Measurements from ENCODE around the gene NDRG2. TPM values are rescaled to one million over a fixed set of nuclear protein-coding genes. Genes with fewer than 3 reads are reported as not detected.

NDRG2 gene
- total RNA-seq, 1 donor from 2014 or later: 45.9 TPM

- peak overlapping the region; percentile 93 for H3K27ac Mint-ChIP-seq (ENCODE audit: unreplicated experiment)
- TF ChIP-seq CTCF (IDR thresholded peaks at IDR 0.05; ENCODE audit: unreplicated experiment): no peak
- peaks cover 23% of the 10 kb centered on the region for H3K4me1 Mint-ChIP-seq (ENCODE audit: unreplicated experiment)
- peak overlapping the region; percentile 92 for H3K4me3 Mint-ChIP-seq (ENCODE audit: unreplicated experiment)
- DNase-seq (ENCODE audit: low spot score): no peak
- H3K27me3 Mint-ChIP-seq (ENCODE audit: unreplicated experiment): peaks cover 1% of the 10 kb centered on the region
- no peaks in the 10 kb centered on the region for H3K36me3 Mint-ChIP-seq (ENCODE audit: low read depth, unreplicated experiment)
- H3K9me3 Mint-ChIP-seq (ENCODE audit: unreplicated experiment): no peaks in the 10 kb centered on the region
These were observed 53.2 kb downstream of the NDRG2 start for GRCh38 chr14:20971705-20972021.

DNA sequence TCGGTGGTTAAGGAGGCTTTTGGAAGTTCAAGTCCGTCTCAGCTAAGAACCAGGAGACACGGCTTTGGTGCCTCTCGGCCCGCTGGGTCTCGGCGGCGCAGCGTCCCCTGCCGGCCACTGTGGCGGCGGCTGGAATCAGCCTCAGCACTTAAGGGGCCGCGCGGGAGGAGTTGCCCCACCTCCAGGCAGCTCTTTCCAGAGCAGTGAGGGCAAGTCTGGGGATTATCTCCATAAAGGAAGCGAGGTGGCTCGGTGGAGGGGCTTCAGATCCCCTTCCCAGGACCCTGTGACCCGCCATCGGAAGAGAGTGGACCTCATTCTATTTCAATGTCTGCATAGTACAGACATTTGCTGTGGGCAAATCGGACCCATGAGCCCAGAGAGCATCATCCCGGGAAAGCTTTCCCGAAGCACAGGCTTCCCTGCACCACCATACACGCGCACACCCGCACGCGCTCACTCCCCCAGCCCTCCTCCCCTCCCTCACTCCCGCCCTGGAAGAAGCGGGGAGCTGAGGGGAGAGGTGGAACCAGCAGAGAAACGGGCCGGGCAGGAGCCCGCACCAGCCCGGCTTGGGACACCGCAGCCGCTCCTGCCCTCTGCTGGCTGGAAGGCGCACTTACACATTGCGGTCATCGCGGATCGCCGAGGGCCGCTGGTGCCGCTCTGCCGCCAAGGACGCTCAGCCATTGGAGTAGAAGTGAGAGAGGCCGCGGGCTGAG lies 53.7 kb downstream of the NDRG2 start:
- Mint-ChIP-seq H3K4me3 (ENCODE audit: unreplicated experiment) (peak overlapping the region; percentile 92), H3K9me3 (ENCODE audit: unreplicated experiment) (no peaks in the 10 kb centered on the region), H3K4me1 (ENCODE audit: unreplicated experiment) (peaks cover 23% of the 10 kb centered on the region), H3K36me3 (ENCODE audit: low read depth, unreplicated experiment) (no peaks in the 10 kb centered on the region), H3K27ac (ENCODE audit: unreplicated experiment) (peak overlapping the region; percentile 93), H3K27me3 (ENCODE audit: unreplicated experiment) (peaks cover 1% of the 10 kb centered on the region)
- DNase-seq (ENCODE audit: low spot score): peak; percentile 94
- peak; percentile 91 for TF ChIP-seq CTCF (IDR thresholded peaks at IDR 0.05; ENCODE audit: unreplicated experiment)

DNA sequence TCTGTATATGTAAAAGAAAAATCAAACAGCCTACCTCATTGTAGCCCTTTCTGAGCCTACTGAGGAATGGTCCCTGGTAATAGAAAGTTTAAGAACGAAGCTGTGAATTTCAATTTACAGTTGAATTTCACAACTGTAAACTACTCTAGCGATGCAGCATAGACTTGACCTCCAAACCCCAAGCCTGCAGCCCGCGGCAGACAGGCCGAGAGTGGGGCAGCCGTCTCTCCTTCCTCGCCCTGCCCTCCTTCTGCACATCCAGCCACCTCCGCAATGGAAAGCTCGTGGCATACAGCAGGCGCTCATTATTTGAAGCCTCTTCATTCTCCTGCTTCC lies 54.2 kb downstream of the NDRG2 start:
- no peak for TF ChIP-seq CTCF (IDR thresholded peaks at IDR 0.05; ENCODE audit: unreplicated experiment)
- H3K27ac Mint-ChIP-seq (ENCODE audit: unreplicated experiment): peak overlapping the region; percentile 86
- DNase-seq (ENCODE audit: low spot score): no peak
- H3K36me3 Mint-ChIP-seq (ENCODE audit: low read depth, unreplicated experiment): no peaks in the 10 kb centered on the region
- H3K4me1 Mint-ChIP-seq (ENCODE audit: unreplicated experiment): peaks cover 23% of the 10 kb centered on the region
- H3K9me3 Mint-ChIP-seq (ENCODE audit: unreplicated experiment): no peaks in the 10 kb centered on the region
- H3K27me3 Mint-ChIP-seq (ENCODE audit: unreplicated experiment): peaks cover 1% of the 10 kb centered on the region
- H3K4me3 Mint-ChIP-seq (ENCODE audit: unreplicated experiment): peak overlapping the region; percentile 92

- Mint-ChIP-seq H3K36me3 (ENCODE audit: low read depth, unreplicated experiment) (no peaks in the 10 kb centered on the region), H3K4me1 (ENCODE audit: unreplicated experiment) (peaks cover 23% of the 10 kb centered on the region), H3K4me3 (ENCODE audit: unreplicated experiment) (no peak overlapping the region), H3K9me3 (ENCODE audit: unreplicated experiment) (no peaks in the 10 kb centered on the region), H3K27ac (ENCODE audit: unreplicated experiment) (no peak overlapping the region), H3K27me3 (ENCODE audit: unreplicated experiment) (peaks cover 1% of the 10 kb centered on the region)
- no peak for DNase-seq (ENCODE audit: low spot score)
- TF ChIP-seq CTCF (IDR thresholded peaks at IDR 0.05; ENCODE audit: unreplicated experiment): no peak
These were observed 55.5 kb downstream of the NDRG2 start for GRCh38 chr14:20969336-20969735.

Small RNA genes within 50 kb of the gene (microRNA-seq; reads per million reads assigned to microRNA genes)
- gene MIR6717 (ENCODE audit: unreplicated experiment): not detected

Other genes with a start within 250 kb of the NDRG2 start
- gene RNASE6, start 243.8 kb downstream of the NDRG2 start, total RNA-seq (ENCODE audit: unreplicated experiment): 13.7 TPM
- 31.6 TPM for gene RNASE1, start 222.2 kb downstream of the NDRG2 start, total RNA-seq (ENCODE audit: unreplicated experiment)
- gene RNASE3, start 133.7 kb downstream of the NDRG2 start, total RNA-seq (ENCODE audit: unreplicated experiment): not detected
- gene RNASE2, start 69.6 kb downstream of the NDRG2 start, total RNA-seq (ENCODE audit: unreplicated experiment): not detected
- 62.7 TPM for gene METTL17, start 35.1 kb downstream of the NDRG2 start, total RNA-seq (ENCODE audit: unreplicated experiment)
- not detected for gene SLC39A2, start 25.8 kb downstream of the NDRG2 start, total RNA-seq (ENCODE audit: unreplicated experiment)
- gene TPPP2, start 5.2 kb upstream of the NDRG2 start, total RNA-seq (ENCODE audit: unreplicated experiment): 0.62 TPM
- not detected for gene RNASE13, start 9.7 kb upstream of the NDRG2 start, total RNA-seq (ENCODE audit: unreplicated experiment)
- gene RNASE7, start 17.3 kb upstream of the NDRG2 start, total RNA-seq (ENCODE audit: unreplicated experiment): not detected
- gene RNASE8, start 32.8 kb upstream of the NDRG2 start, total RNA-seq (ENCODE audit: unreplicated experiment): not detected
- 12.5 TPM for gene ARHGEF40, start 45.2 kb upstream of the NDRG2 start, total RNA-seq (ENCODE audit: unreplicated experiment)
- 27.0 TPM for gene ZNF219, start 73.6 kb upstream of the NDRG2 start, total RNA-seq (ENCODE audit: unreplicated experiment)
- gene TMEM253, start 76.0 kb upstream of the NDRG2 start, total RNA-seq (ENCODE audit: unreplicated experiment): 0.90 TPM
- not detected for gene OR5AU1, start 131.0 kb upstream of the NDRG2 start, total RNA-seq (ENCODE audit: unreplicated experiment)
- gene HNRNPC, start 244.4 kb upstream of the NDRG2 start, total RNA-seq (ENCODE audit: unreplicated experiment): 601 TPM

All from endothelial cell (in vitro differentiated cells).